Measurements from ENCODE around the gene LIN7C. TPM values are rescaled to one million over a fixed set of nuclear protein-coding genes. Genes with fewer than 3 reads are reported as not detected.

The LIN7C gene
- total and polyA plus RNA-seq, 2 of the 8 experiments (the other 6 are each of a cell fraction or from before 2014, with no cell fraction given) = 10.5 to 42.7 TPM

- Histone ChIP-seq H3K9ac (replicated peaks in 1 of 4; ENCODE audit: extremely low read depth in 1 of 4, low read depth in 3 of 4, low read length in 3 of 4) (no peak overlapping the region), H3K4ac (replicated peaks; ENCODE audit: insufficient read length, low read depth, low read length) (no peak overlapping the region), H4K8ac (ENCODE audit: extremely low read depth, insufficient read depth, low read length) (no peak overlapping the region), H3K18ac (ENCODE audit: extremely low read depth, low read length) (no peak overlapping the region), H3K23ac (ENCODE audit: insufficient read length) (no peak overlapping the region), H3K4me2 (ENCODE audit: insufficient read depth in 1 of 2, low read depth in 2 of 2, low read length in 2 of 2) (peak overlapping the region in 1 of 2 experiments; percentile 32; a peak in 1 of 4 replicates), H2AK5ac (ENCODE audit: low read depth, low read length) (no peak overlapping the region), H3K27ac (ENCODE audit: low read depth, low read length) (no peak overlapping the region), H3K56ac (replicated peaks; ENCODE audit: insufficient read length, low read depth, low read length) (no peak overlapping the region), H2AFZ (ENCODE audit: low read length) (no peak overlapping the region), H4K5ac (ENCODE audit: insufficient read length, low read depth, low read length) (no peak overlapping the region), H2BK20ac (ENCODE audit: low read length) (no peak overlapping the region), H3K79me1 (ENCODE audit: low read depth, low read length) (peaks cover 8% of the 10 kb centered on the region; the same call in 1 of the 2 replicates), H3K14ac (ENCODE audit: insufficient read length) (no peak overlapping the region), H3K4me3 (ENCODE audit: extremely low read depth in 1 of 4, insufficient read depth in 2 of 4, low read depth in 3 of 4, low read length in 4 of 4) (no peak overlapping the region), H3K27me3 (replicated peaks in 1 of 4; ENCODE audit: control insufficient read depth in 3 of 4, extremely low read depth in 1 of 4, insufficient read depth in 3 of 4, low read length in 3 of 4) (no peaks in the 10 kb centered on the region; a peak in 1 of 7 replicates), H2BK15ac (ENCODE audit: low read length) (no peak overlapping the region), H3K9me3 (ENCODE audit: insufficient read depth in 2 of 2, low read depth in 1 of 2, low read length in 1 of 2) (no peaks in the 10 kb centered on the region), H2BK5ac (ENCODE audit: low read depth, low read length) (no peak overlapping the region), H2BK120ac (replicated peaks; ENCODE audit: low read depth, low read length) (no peak overlapping the region), H3K36me3 (ENCODE audit: control insufficient read depth in 2 of 4, insufficient read depth in 4 of 4, low read length in 3 of 4) (0 out of 8 replicates have a peak, but pooled peaks cover 0 to 3% (median 0%) of the 10 kb centered on the region in 4 experiments), H3K4me1 (replicated peaks in 1 of 4; ENCODE audit: control insufficient read depth in 3 of 4, insufficient read depth in 4 of 4, low read length in 3 of 4) (peaks cover 0 to 27% (median 12%) of the 10 kb centered on the region in 4 experiments; a peak in 6 of 7 replicates), H2BK12ac (ENCODE audit: low read depth, low read length) (no peak overlapping the region), H4K91ac (replicated peaks; ENCODE audit: insufficient read length, low read length) (no peak overlapping the region), H4K20me1 (replicated peaks in 1 of 2; ENCODE audit: control insufficient read depth in 1 of 2, insufficient read depth in 2 of 2, low read length in 2 of 2) (peaks cover 14 to 15% of the 10 kb centered on the region in 2 experiments), H3K79me2 (ENCODE audit: control insufficient read depth in 1 of 2, insufficient read depth in 2 of 2, low read length in 2 of 2) (peaks cover 76 to 100% of the 10 kb centered on the region in 2 experiments), H3K23me2 (ENCODE audit: low read depth, low read length) (peaks cover 8% of the 10 kb centered on the region; the same call in 1 of the 2 replicates)
- 96% methylated on average over 1 of the region's 1 CpG; no CpG with 5 or more reads in 1 of the 2 experiments for WGBS, 2 experiments (ENCODE audit: extremely low coverage in 1 of 2, insufficient coverage in 1 of 2, insufficient read length in 1 of 2, insufficient replicate concordance in 2 of 2, low coverage in 1 of 2, low lambda C conversion rate in 2 of 2, missing lambda C conversion rate in 1 of 2)
- FAIRE-seq = no peak
- POLR2A ChIA-PET (ENCODE audit: partially characterized antibody) = interaction anchor here (1.0 kb wide), 1 partner anchor 10 kb away, joined by 4 read pairs; no protein-coding TSS in a partner anchor
- DNase-seq (ENCODE audit: low read depth in 1 of 2, low spot score in 2 of 2) = no peak
- no peak for TF ChIP-seq USF2 (IDR thresholded peaks at IDR 0.05; ENCODE audit: low read length)
- TF ChIP-seq CTCF (IDR thresholded peaks at IDR 0.05; ENCODE audit: control extremely low read depth in 1 of 3, insufficient read depth in 1 of 3, low read depth in 1 of 3, low read length in 3 of 3) = no peak
- TF ChIP-seq SAP30 (IDR thresholded peaks at IDR 0.05; ENCODE audit: insufficient read depth, insufficient replicate concordance, low read length) = no peak
- no peak for TF ChIP-seq SIRT6 (IDR thresholded peaks at IDR 0.05; ENCODE audit: low read length)
- TF ChIP-seq CHD1 (IDR thresholded peaks at IDR 0.05; ENCODE audit: low read depth, low read length) = no peak
- no peak for TF ChIP-seq TAF1 (IDR thresholded peaks at IDR 0.05; ENCODE audit: low read depth, low read length)
- CTCF ChIA-PET (ENCODE audit: partially characterized antibody) = interaction anchor here (1.4 kb wide), 1 partner anchor 21 kb away, joined by 5 read pairs; no protein-coding TSS in a partner anchor
Observed at GRCh38 chr11:27466363-27466762, 40.2 kb downstream of the LIN7C start.
